ENCODE data around the gene MSL3B.

DNA sequence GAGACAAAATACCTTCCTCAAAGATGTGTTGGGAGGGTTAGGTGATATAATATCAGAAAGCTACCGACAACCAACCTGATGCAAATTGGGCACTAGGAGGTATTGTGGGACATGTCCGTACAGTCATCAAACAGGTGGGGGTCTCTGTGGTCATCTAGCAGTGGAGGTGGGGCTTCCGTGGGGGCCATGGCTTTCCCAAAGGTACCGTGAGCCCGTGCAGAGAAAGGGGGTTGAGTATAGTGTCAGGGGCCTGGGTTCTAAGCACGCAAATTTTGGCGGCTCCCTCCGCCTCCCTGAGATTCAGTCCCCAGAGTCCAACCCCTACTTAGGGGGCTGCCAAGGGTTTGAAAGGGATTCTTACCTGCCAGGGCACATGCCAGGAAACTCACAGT, 46.5 kb downstream of the MSL3B start:
- TF ChIP-seq, protein P1, sequence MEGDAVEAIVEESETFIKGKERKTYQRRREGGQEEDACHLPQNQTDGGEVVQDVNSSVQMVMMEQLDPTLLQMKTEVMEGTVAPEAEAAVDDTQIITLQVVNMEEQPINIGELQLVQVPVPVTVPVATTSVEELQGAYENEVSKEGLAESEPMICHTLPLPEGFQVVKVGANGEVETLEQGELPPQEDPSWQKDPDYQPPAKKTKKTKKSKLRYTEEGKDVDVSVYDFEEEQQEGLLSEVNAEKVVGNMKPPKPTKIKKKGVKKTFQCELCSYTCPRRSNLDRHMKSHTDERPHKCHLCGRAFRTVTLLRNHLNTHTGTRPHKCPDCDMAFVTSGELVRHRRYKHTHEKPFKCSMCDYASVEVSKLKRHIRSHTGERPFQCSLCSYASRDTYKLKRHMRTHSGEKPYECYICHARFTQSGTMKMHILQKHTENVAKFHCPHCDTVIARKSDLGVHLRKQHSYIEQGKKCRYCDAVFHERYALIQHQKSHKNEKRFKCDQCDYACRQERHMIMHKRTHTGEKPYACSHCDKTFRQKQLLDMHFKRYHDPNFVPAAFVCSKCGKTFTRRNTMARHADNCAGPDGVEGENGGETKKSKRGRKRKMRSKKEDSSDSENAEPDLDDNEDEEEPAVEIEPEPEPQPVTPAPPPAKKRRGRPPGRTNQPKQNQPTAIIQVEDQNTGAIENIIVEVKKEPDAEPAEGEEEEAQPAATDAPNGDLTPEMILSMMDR (conservative IDR thresholded peaks at IDR 0.05 in 1 of 2, IDR thresholded peaks at IDR 0.05 in 1 of 2; ENCODE audit: extremely low read depth in 1 of 2, insufficient read depth in 1 of 2, low read depth in 1 of 2, low read length in 2 of 2), result no peak
- TF ChIP-seq EZH2 (IDR thresholded peaks at IDR 0.05; ENCODE audit: borderline replicate concordance, low read length), result no peak

All from mammary epithelial cell (primary cell).